Trophoblast cell (in vitro differentiated cells and primary cell): ENCODE data around the gene PDPK1.

Experiments used
- DNase-seq, 2 donors: peaks; one replicate each; pipeline ENCODE4 v3.0.0-alpha.2; 2016
- H2AFZ ChIP-seq: 2 replicates; pipeline ENCODE4 v1.6.1; 2013; ENCODE audit warnings: low read length, moderate library complexity, mild to moderate bottlenecking; ENCODE audit not compliant: insufficient read depth, poor library complexity
- H2AK5ac ChIP-seq: 2 replicates; pipeline ENCODE4 v1.6.1; 2013; ENCODE audit warnings: mild to moderate bottlenecking, low read length
- H2BK120ac ChIP-seq: 2 replicates; pipeline ENCODE4 v1.6.1; 2013; ENCODE audit warnings: low read length, mild to moderate bottlenecking, moderate library complexity; ENCODE audit not compliant: insufficient read depth, poor library complexity
- H2BK12ac ChIP-seq: 2 replicates; pipeline ENCODE4 v1.6.1; 2013; ENCODE audit warnings: mild to moderate bottlenecking, low read length, moderate library complexity
- H2BK5ac ChIP-seq: 2 replicates; pipeline ENCODE4 v1.6.1; 2013; ENCODE audit warnings: low read length, low read depth, moderate library complexity, mild to moderate bottlenecking; ENCODE audit not compliant: poor library complexity
- H3K14ac ChIP-seq: 2 replicates; pipeline ENCODE4 v1.6.1; 2013; ENCODE audit warnings: mild to moderate bottlenecking, low read length
- H3K18ac ChIP-seq: 2 replicates; pipeline ENCODE4 v1.6.1; 2013; ENCODE audit warnings: mild to moderate bottlenecking, low read length
- H3K23ac ChIP-seq: 2 replicates; pipeline ENCODE4 v1.6.1; 2013; ENCODE audit warnings: low read length
- H3K27ac ChIP-seq: 2 replicates; pipeline ENCODE4 v1.5.1; 2013; ENCODE audit warnings: low read depth, mild to moderate bottlenecking, inconsistent platforms, low read length, moderate library complexity
- H3K27me3 ChIP-seq: 2 replicates; pipeline ENCODE4 v1.6.1; 2013; ENCODE audit warnings: inconsistent platforms, mild to moderate bottlenecking, low read length, moderate library complexity; ENCODE audit not compliant: insufficient read depth
- H3K36me3 ChIP-seq, 2 experiments: 1 replicate in 1 of 2; 2 replicates in 1 of 2; pipeline ENCODE4 v1.6.1; 2013; ENCODE audit warnings: low read length in 2 of 2, mild to moderate bottlenecking in 2 of 2, moderate library complexity in 1 of 2; ENCODE audit not compliant: insufficient read depth in 2 of 2, control insufficient read depth in 1 of 2
- H3K4ac ChIP-seq: 2 replicates; pipeline ENCODE4 v1.6.1; 2013; ENCODE audit warnings: low read depth, mild to moderate bottlenecking, low read length, moderate library complexity
- H3K4me1 ChIP-seq, 2 experiments: 1 replicate in 1 of 2; 2 replicates in 1 of 2; pipeline ENCODE4 v1.6.1; 2013; ENCODE audit warnings: low read length in 2 of 2, mild to moderate bottlenecking in 2 of 2, moderate library complexity in 1 of 2; ENCODE audit not compliant: insufficient read depth in 2 of 2, control insufficient read depth in 1 of 2
- H3K4me2 ChIP-seq: 2 replicates; pipeline ENCODE4 v1.6.1; 2013; ENCODE audit warnings: inconsistent platforms, mild to moderate bottlenecking, low read length, moderate library complexity
- H3K4me3 ChIP-seq: 2 replicates; pipeline ENCODE4 v1.5.1; 2013; ENCODE audit warnings: mild to moderate bottlenecking, low read depth, low read length, inconsistent platforms
- H3K79me1 ChIP-seq: one replicate; pipeline ENCODE4 v1.6.1; 2013; ENCODE audit warnings: low read length
- H3K79me2 ChIP-seq: 2 replicates; pipeline ENCODE4 v1.6.1; 2013; ENCODE audit warnings: low read length, mild to moderate bottlenecking; ENCODE audit not compliant: control insufficient read depth, insufficient read depth, poor library complexity
- H3K9ac ChIP-seq: 2 replicates; pipeline ENCODE4 v1.6.1; 2013; ENCODE audit warnings: mild to moderate bottlenecking, low read length
- H3K9me3 ChIP-seq: 2 replicates; pipeline ENCODE4 v1.6.1; 2013; ENCODE audit warnings: low read depth, mild to moderate bottlenecking, control low read depth, inconsistent platforms, low read length; ENCODE audit not compliant: insufficient read depth
- H4K12ac ChIP-seq: 2 replicates; pipeline ENCODE4 v1.6.1; 2013; ENCODE audit warnings: low read depth, mild to moderate bottlenecking, low read length, moderate library complexity
- H4K8ac ChIP-seq: 2 replicates; pipeline ENCODE4 v1.6.1; 2013; ENCODE audit warnings: low read depth, mild to moderate bottlenecking, low read length, moderate library complexity
- H4K91ac ChIP-seq: one replicate; pipeline ENCODE4 v1.6.1; 2013; ENCODE audit warnings: low read depth, mild to moderate bottlenecking, low read length, moderate library complexity
- WGBS: extraction: QIAGEN DNeasy Blood & Tissue Kit; methylation state at CpG from one replicate; pipeline ENCODE4 v1.1.7; 2013; ENCODE audit warnings: missing lambda C conversion rate; ENCODE audit not compliant: insufficient read length, insufficient coverage; ENCODE audit errors: extremely low coverage; 5-methylcytosine and 5-hydroxymethylcytosine counted together

Gene PDPK1

DNA sequence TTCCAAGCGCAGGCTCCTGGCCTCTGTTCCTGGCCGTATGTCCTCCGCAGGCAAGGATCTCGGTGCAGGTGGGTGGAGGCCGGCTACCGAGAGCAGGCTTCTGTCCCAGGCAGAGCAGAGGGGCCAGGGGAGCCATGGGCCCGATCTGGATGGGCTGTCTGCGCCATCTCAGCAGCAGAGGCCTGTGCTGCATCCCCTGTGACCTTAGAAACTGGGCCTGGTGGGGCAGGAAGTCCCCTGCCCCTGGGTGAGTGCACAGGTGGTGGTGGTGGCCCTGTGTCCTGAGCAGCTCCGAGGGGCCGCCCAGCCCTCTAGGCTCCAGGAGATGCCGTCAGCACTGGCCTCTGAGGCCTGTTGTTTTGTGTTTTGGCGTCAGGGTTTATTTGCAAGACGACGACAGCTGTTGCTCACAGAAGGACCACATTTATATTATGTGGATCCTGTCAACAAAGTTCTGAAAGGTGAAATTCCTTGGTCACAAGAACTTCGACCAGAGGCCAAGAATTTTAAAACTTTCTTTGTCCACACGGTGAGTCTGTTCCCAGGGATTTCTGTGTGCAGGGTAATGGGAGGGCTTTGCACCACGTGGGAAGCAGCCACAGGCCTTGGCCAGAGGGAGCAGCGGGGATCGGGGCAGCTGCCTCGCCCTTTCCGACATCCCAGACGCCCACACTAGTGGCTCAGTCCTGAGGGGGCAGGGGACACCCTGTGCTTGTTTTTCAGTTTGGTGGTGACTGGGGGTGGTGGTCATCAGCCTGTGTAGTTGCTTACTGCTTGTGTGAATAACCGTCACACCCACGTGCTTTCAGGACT, 59.1 kb downstream of the PDPK1 start:
- Histone ChIP-seq H3K4me1 (no peaks in the 10 kb centered on the region), H4K91ac (no peak overlapping the region), H3K9me3 (no peaks in the 10 kb centered on the region), H3K27me3 (no peaks in the 10 kb centered on the region), H2BK12ac (no peak overlapping the region), H4K12ac (no peak overlapping the region), H3K79me2 (no peaks in the 10 kb centered on the region), H2AK5ac (no peak overlapping the region), H3K18ac (no peak overlapping the region), H3K4me3 (no peak overlapping the region), H2BK5ac (no peak overlapping the region), H3K4ac (no peak overlapping the region), H4K8ac (no peak overlapping the region), H3K23ac (no peak overlapping the region), H3K79me1 (no peaks in the 10 kb centered on the region), H3K14ac (no peak overlapping the region), H2BK120ac (no peak overlapping the region), H3K27ac (no peak overlapping the region), H3K36me3 (peaks cover 47 to 50% of the 10 kb centered on the region in 2 experiments), H3K9ac (no peak overlapping the region), H3K4me2 (no peak overlapping the region), H2AFZ (no peak overlapping the region)
- WGBS, result no CpG with 5 or more reads among the region's 24 CpGs
- no peak for DNase-seq

DNA sequence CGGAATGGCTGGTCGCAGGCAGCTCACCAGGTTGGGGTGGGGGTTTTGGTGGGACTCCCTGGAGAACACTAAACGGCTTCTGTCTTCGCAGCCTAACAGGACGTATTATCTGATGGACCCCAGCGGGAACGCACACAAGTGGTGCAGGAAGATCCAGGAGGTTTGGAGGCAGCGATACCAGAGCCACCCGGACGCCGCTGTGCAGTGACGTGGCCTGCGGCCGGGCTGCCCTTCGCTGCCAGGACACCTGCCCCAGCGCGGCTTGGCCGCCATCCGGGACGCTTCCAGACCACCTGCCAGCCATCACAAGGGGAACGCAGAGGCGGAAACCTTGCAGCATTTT, 59.7 kb downstream of the PDPK1 start:
- H2BK120ac ChIP-seq, result no peak overlapping the region
- H3K4ac ChIP-seq, result no peak overlapping the region
- peaks cover 44 to 47% of the 10 kb centered on the region in 2 experiments for H3K36me3 ChIP-seq
- H3K4me3 ChIP-seq, result no peak overlapping the region
- no peak overlapping the region for H2BK12ac ChIP-seq
- WGBS, result no CpG with 5 or more reads among the region's 22 CpGs
- H4K8ac ChIP-seq, result no peak overlapping the region
- no peak overlapping the region for H3K18ac ChIP-seq
- H3K4me1 ChIP-seq, result no peaks in the 10 kb centered on the region
- no peak overlapping the region for H2BK5ac ChIP-seq
- no peaks in the 10 kb centered on the region for H3K79me1 ChIP-seq
- no peak overlapping the region for H4K91ac ChIP-seq
- H3K27ac ChIP-seq, result no peak overlapping the region
- no peak overlapping the region for H2AFZ ChIP-seq
- no peak overlapping the region for H2AK5ac ChIP-seq
- no peak overlapping the region for H3K4me2 ChIP-seq
- no peak overlapping the region for H3K9ac ChIP-seq
- H3K27me3 ChIP-seq, result no peaks in the 10 kb centered on the region
- DNase-seq, result no peak
- H3K14ac ChIP-seq, result no peak overlapping the region
- H3K9me3 ChIP-seq, result no peaks in the 10 kb centered on the region
- H3K23ac ChIP-seq, result no peak overlapping the region
- no peaks in the 10 kb centered on the region for H3K79me2 ChIP-seq
- no peak overlapping the region for H4K12ac ChIP-seq

DNA sequence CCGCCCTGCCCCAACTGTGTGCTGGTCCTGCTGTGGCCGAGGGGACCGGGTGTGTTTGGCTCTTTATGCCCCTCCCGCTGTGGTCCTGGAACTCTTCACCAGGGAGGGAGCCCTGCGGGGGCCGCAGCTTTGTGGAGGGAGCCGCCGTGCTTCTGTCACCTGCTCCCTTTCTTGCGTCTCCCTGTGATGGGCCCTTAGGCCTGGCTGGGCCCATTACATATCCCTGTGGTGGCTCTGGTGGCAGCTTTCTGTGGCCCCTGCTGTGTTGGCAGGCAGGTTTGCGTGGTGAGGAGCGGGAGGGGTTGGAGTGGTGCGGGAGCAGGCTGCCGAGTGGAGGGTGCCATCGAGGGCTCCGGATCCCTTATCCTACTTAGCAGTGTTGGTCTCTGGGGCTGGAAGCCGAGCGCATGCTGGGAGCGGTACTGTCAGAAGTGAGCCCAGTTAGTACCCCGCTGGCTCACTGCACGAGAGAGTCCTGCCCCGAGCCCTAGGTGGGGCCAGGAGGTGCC, 60.4 kb downstream of the PDPK1 start:
- no peak overlapping the region for H3K23ac ChIP-seq
- H2BK120ac ChIP-seq, result no peak overlapping the region
- no peak overlapping the region for H3K4me3 ChIP-seq
- H3K79me1 ChIP-seq, result no peaks in the 10 kb centered on the region
- H4K12ac ChIP-seq, result no peak overlapping the region
- H3K9me3 ChIP-seq, result no peaks in the 10 kb centered on the region
- H2AK5ac ChIP-seq, result no peak overlapping the region
- no peak overlapping the region for H3K14ac ChIP-seq
- H3K4me2 ChIP-seq, result no peak overlapping the region
- H2BK12ac ChIP-seq, result no peak overlapping the region
- no peak overlapping the region for H3K4ac ChIP-seq
- H3K27ac ChIP-seq, result no peak overlapping the region
- H3K79me2 ChIP-seq, result no peaks in the 10 kb centered on the region
- no peaks in the 10 kb centered on the region for H3K4me1 ChIP-seq
- H3K18ac ChIP-seq, result no peak overlapping the region
- no peak overlapping the region for H2AFZ ChIP-seq
- DNase-seq, result no peak
- no peak overlapping the region for H4K8ac ChIP-seq
- no peaks in the 10 kb centered on the region for H3K27me3 ChIP-seq
- H4K91ac ChIP-seq, result no peak overlapping the region
- no CpG with 5 or more reads among the region's 21 CpGs for whole genome bisulfite sequencing
- peaks cover 38 to 41% of the 10 kb centered on the region in 2 experiments for H3K36me3 ChIP-seq
- H2BK5ac ChIP-seq, result no peak overlapping the region
- H3K9ac ChIP-seq, result no peak overlapping the region

GRCh38 chr16:2598723-2599122, 60.9 kb downstream of the PDPK1 start:
- WGBS, result no CpG with 5 or more reads among the region's 9 CpGs
- H3K9ac ChIP-seq, result no peak overlapping the region
- H4K8ac ChIP-seq, result no peak overlapping the region
- H3K79me2 ChIP-seq, result peaks cover 4% of the 10 kb centered on the region
- no peak overlapping the region for H2AFZ ChIP-seq
- DNase-seq, result no peak
- no peak overlapping the region for H3K4me3 ChIP-seq
- no peak overlapping the region for H2AK5ac ChIP-seq
- no peaks in the 10 kb centered on the region for H3K9me3 ChIP-seq
- H3K4ac ChIP-seq, result no peak overlapping the region
- no peak overlapping the region for H4K91ac ChIP-seq
- H3K36me3 ChIP-seq, result peaks cover 36% of the 10 kb centered on the region in 2 experiments
- H3K4me1 ChIP-seq, result no peaks in the 10 kb centered on the region
- H3K27me3 ChIP-seq, result no peaks in the 10 kb centered on the region
- no peak overlapping the region for H3K18ac ChIP-seq
- H3K14ac ChIP-seq, result no peak overlapping the region
- no peak overlapping the region for H2BK5ac ChIP-seq
- no peak overlapping the region for H3K23ac ChIP-seq
- H3K27ac ChIP-seq, result no peak overlapping the region
- H4K12ac ChIP-seq, result no peak overlapping the region
- no peak overlapping the region for H2BK120ac ChIP-seq
- peaks cover 4% of the 10 kb centered on the region for H3K79me1 ChIP-seq
- H3K4me2 ChIP-seq, result no peak overlapping the region
- no peak overlapping the region for H2BK12ac ChIP-seq
